Measurements from ENCODE around the gene IL7R. TPM values are rescaled to one million over a fixed set of nuclear protein-coding genes. Genes with fewer than 3 reads are reported as not detected.

IL7R gene, protein sequence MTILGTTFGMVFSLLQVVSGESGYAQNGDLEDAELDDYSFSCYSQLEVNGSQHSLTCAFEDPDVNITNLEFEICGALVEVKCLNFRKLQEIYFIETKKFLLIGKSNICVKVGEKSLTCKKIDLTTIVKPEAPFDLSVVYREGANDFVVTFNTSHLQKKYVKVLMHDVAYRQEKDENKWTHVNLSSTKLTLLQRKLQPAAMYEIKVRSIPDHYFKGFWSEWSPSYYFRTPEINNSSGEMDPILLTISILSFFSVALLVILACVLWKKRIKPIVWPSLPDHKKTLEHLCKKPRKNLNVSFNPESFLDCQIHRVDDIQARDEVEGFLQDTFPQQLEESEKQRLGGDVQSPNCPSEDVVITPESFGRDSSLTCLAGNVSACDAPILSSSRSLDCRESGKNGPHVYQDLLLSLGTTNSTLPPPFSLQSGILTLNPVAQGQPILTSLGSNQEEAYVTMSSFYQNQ
- 4.2 and 7.7 TPM in 2 replicates for total RNA-seq (2021)
- Bru-seq, nascent RNA: percentile 47 among the genes with signal in this experiment
- percentile 46 among the genes with signal in this experiment for BruChase-seq, experiment 1, labeled RNA remaining after a 2-hour chase
- BruChase-seq, experiment 2, labeled RNA remaining after a 6-hour chase: percentile 52 among the genes with signal in this experiment
- long read RNA-seq, full-length matches to known transcripts: 1 of 4 reads
- long read RNA-seq, partial matches to known transcripts: 0 of 4 reads
- long read RNA-seq, other reads (novel, unspliced or antisense): 3 of 4 reads

DNA sequence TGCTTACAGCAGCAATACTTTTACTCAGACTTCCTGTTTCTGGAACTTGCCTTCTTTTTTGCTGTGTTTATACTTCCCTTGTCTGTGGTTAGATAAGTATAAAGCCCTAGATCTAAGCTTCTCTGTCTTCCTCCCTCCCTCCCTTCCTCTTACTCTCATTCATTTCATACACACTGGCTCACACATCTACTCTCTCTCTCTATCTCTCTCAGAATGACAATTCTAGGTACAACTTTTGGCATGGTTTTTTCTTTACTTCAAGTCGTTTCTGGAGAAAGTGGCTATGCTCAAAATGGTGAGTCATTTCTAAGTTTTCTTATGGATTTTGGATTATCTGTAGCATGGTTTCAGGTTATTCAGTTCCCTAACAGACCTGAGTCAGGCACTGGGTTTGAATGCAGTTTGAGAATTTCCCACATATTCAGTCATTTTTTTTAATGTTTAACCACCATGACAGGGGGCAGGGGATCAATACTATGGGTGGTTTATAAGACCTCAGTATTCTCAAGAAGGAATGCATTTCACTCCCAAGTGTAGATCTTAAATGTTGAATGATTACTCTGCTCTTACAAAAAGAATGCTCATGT is at the start of gene IL7R:
Gene IL7R, plus strand, starts transcription at position 127 of the 587 bp plus-strand sequence. Its CDS starts 87 bp downstream, at position 214.
- H3K4me1 ChIP-seq (ENCODE audit: insufficient read depth, low read length, poor library complexity, severe bottlenecking): peaks cover 56% of the 10 kb centered on the region
- H3K27ac ChIP-seq (ENCODE audit: low read depth, low read length, poor library complexity, severe bottlenecking): peak within 1 kb of the TSS; percentile 71
- H3K9me3 ChIP-seq (ENCODE audit: low read depth, low read length, poor library complexity, severe bottlenecking): no peaks in the 10 kb centered on the region
- H3K4me3 ChIP-seq (ENCODE audit: low read depth, low read length, poor library complexity, severe bottlenecking): no peak within 1 kb of the TSS
- CTCF ChIA-PET: no interaction called here
- TSS peak; percentile 67 for BruUV-seq (replicated peaks)
- POLR2A ChIA-PET (ENCODE audit: low non-redundant PET): no interaction called here
- no peaks in the 10 kb centered on the region for H3K27me3 ChIP-seq (replicated peaks; ENCODE audit: insufficient read depth, low read depth, low read length, poor library complexity)
- intact Hi-C loops (cut with micrococcal nuclease; ENCODE audit: unreplicated experiment): no loop called here
- peak; percentile 17 for DNase-seq (ENCODE audit: low spot score)
- TF ChIP-seq EZH2 (IDR thresholded peaks at IDR 0.05; ENCODE audit: borderline replicate concordance, low read depth, low read length, poor library complexity, severe bottlenecking): no peak
- TF ChIP-seq, protein P1, sequence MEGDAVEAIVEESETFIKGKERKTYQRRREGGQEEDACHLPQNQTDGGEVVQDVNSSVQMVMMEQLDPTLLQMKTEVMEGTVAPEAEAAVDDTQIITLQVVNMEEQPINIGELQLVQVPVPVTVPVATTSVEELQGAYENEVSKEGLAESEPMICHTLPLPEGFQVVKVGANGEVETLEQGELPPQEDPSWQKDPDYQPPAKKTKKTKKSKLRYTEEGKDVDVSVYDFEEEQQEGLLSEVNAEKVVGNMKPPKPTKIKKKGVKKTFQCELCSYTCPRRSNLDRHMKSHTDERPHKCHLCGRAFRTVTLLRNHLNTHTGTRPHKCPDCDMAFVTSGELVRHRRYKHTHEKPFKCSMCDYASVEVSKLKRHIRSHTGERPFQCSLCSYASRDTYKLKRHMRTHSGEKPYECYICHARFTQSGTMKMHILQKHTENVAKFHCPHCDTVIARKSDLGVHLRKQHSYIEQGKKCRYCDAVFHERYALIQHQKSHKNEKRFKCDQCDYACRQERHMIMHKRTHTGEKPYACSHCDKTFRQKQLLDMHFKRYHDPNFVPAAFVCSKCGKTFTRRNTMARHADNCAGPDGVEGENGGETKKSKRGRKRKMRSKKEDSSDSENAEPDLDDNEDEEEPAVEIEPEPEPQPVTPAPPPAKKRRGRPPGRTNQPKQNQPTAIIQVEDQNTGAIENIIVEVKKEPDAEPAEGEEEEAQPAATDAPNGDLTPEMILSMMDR (conservative IDR thresholded peaks at IDR 0.05; ENCODE audit: low read depth, low read length): no peak
- H3K36me3 ChIP-seq (ENCODE audit: insufficient read depth, low read length, poor library complexity, severe bottlenecking): no peaks in the 10 kb centered on the region

DNA sequence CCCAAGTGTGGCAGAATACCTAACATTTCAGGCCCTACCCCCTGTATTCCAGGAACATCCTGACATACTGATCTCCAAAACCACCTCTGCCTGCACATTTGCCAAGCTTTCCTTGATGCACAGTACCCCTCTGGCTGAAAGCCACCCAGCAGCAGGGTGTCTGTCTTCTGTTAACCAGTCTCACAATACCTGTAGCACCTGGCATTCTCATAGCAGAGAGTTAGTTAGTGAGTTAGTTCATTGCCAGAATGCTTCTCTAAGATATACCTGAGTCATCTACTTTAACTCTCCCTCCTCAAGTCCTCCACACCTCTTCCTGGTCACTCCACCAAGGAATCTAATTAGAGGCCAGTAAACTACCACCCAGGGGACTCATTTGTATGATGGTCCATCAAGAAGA is 46.1 kb upstream of the IL7R start:
- Histone ChIP-seq H3K36me3 (ENCODE audit: insufficient read depth, low read length, poor library complexity, severe bottlenecking) (no peaks in the 10 kb centered on the region), H3K4me1 (ENCODE audit: insufficient read depth, low read length, poor library complexity, severe bottlenecking) (no peaks in the 10 kb centered on the region), H3K27me3 (replicated peaks; ENCODE audit: insufficient read depth, low read depth, low read length, poor library complexity) (no peaks in the 10 kb centered on the region), H3K9me3 (ENCODE audit: low read depth, low read length, poor library complexity, severe bottlenecking) (no peaks in the 10 kb centered on the region), H3K4me3 (ENCODE audit: low read depth, low read length, poor library complexity, severe bottlenecking) (no peak overlapping the region), H3K27ac (ENCODE audit: low read depth, low read length, poor library complexity, severe bottlenecking) (no peak overlapping the region)
- CTCF ChIA-PET: no interaction called here
- intact Hi-C loops (cut with micrococcal nuclease; ENCODE audit: unreplicated experiment): no loop called here
- POLR2A ChIA-PET (ENCODE audit: low non-redundant PET): no interaction called here
- no TSS peak for BruUV-seq (replicated peaks)
- TF ChIP-seq EZH2 (IDR thresholded peaks at IDR 0.05; ENCODE audit: borderline replicate concordance, low read depth, low read length, poor library complexity, severe bottlenecking): no peak
- TF ChIP-seq, protein P1 (conservative IDR thresholded peaks at IDR 0.05; ENCODE audit: low read depth, low read length): no peak
- DNase-seq (ENCODE audit: low spot score): no peak

- intact Hi-C loops (cut with micrococcal nuclease; ENCODE audit: unreplicated experiment): no loop called here
- Histone ChIP-seq H3K27ac (ENCODE audit: low read depth, low read length, poor library complexity, severe bottlenecking) (no peak overlapping the region), H3K4me1 (ENCODE audit: insufficient read depth, low read length, poor library complexity, severe bottlenecking) (no peaks in the 10 kb centered on the region), H3K36me3 (ENCODE audit: insufficient read depth, low read length, poor library complexity, severe bottlenecking) (no peaks in the 10 kb centered on the region), H3K4me3 (ENCODE audit: low read depth, low read length, poor library complexity, severe bottlenecking) (no peak overlapping the region), H3K9me3 (ENCODE audit: low read depth, low read length, poor library complexity, severe bottlenecking) (no peaks in the 10 kb centered on the region), H3K27me3 (replicated peaks; ENCODE audit: insufficient read depth, low read depth, low read length, poor library complexity) (no peaks in the 10 kb centered on the region)
- TF ChIP-seq EZH2 (IDR thresholded peaks at IDR 0.05; ENCODE audit: borderline replicate concordance, low read depth, low read length, poor library complexity, severe bottlenecking): no peak
- TF ChIP-seq, protein P1 (conservative IDR thresholded peaks at IDR 0.05; ENCODE audit: low read depth, low read length): no peak
- no peak for DNase-seq (ENCODE audit: low spot score)
- BruUV-seq (replicated peaks): no TSS peak
- POLR2A ChIA-PET (ENCODE audit: low non-redundant PET): no interaction called here
- CTCF ChIA-PET: interaction anchor here (0.6 kb wide), 1 partner anchor 26 kb away, joined by 4 read pairs; no protein-coding TSS in a partner anchor
Observed at GRCh38 chr5:35811108-35811741, 45.5 kb upstream of the IL7R start.
